ENCODE results near the gene PARD3.

DNA sequence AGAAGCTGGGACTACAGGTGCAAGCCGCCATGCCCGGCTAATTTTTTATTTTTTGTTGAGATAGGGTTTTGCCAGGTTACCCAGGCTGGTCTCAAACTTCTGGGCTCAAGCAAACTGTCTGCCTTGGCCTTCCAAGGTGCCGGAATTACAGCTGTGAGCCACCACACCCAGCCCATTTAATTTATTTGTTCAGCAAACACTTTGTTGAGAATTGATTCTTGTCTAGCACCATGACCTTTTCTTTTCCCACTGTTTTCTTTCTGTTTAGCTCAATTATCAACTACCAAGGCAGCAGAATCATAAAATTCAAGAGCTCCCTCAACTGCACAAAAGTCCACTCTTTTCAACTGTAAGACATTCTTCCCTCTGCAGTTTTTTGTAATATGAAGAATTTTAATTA, 47.8 kb upstream of the PARD3 start:
- TF ChIP-seq CTCF (IDR thresholded peaks at IDR 0.05; ENCODE audit: insufficient read depth, low read depth, low read length) (no peak), EZH2 (IDR thresholded peaks at IDR 0.05; ENCODE audit: insufficient read depth, low read length) (no peak)

Measured in astrocyte (in vitro differentiated cells and primary cell).